ENCODE data around the gene STIM1. TPM values are rescaled to one million over a fixed set of nuclear protein-coding genes. Genes with fewer than 3 reads are reported as not detected.

The STIM1 gene
- total RNA-seq, 3 donors from 2014 or later = 56.1 to 74.8 (median 72.5) TPM

GRCh38 chr11:3956038-3956437 lies 100.6 kb downstream of the STIM1 start:
- Histone ChIP-seq H3K36me3 (ENCODE audit: low read depth) (no peaks in the 10 kb centered on the region), H3K9me3 (no peaks in the 10 kb centered on the region), H3K4me3 (no peak overlapping the region), H3K4me1 (ENCODE audit: low read depth) (peaks cover 1% of the 10 kb centered on the region)
- TF ChIP-seq, protein P1, sequence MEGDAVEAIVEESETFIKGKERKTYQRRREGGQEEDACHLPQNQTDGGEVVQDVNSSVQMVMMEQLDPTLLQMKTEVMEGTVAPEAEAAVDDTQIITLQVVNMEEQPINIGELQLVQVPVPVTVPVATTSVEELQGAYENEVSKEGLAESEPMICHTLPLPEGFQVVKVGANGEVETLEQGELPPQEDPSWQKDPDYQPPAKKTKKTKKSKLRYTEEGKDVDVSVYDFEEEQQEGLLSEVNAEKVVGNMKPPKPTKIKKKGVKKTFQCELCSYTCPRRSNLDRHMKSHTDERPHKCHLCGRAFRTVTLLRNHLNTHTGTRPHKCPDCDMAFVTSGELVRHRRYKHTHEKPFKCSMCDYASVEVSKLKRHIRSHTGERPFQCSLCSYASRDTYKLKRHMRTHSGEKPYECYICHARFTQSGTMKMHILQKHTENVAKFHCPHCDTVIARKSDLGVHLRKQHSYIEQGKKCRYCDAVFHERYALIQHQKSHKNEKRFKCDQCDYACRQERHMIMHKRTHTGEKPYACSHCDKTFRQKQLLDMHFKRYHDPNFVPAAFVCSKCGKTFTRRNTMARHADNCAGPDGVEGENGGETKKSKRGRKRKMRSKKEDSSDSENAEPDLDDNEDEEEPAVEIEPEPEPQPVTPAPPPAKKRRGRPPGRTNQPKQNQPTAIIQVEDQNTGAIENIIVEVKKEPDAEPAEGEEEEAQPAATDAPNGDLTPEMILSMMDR (IDR thresholded peaks at IDR 0.05) = no peak
- no peak for ATAC-seq
- no peak for DNase-seq
- intact Hi-C loops (cut with DNase I, micrococcal nuclease) = no loop called here

DNA sequence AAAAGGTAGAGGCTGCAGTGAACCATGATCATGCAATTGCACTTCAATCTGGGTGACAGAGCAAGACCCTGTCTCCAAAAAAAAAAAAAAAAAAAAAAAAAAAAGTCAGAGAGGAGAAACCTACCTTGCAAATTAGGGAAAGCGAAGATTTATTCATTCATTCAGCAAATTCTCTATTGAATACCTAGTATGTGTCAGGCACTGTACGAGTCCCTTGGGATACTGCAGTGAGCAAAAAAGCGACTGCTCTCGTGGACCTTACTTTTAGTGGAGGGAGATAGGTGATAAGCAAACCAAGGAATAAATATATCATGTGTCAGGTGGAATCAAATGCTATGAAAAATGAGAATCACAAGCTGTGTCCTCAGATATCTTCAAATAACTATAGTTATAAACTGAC lies 101.3 kb downstream of the STIM1 start:
- DNase-seq (no peak), ATAC-seq (no peak)
- no peaks in the 10 kb centered on the region for H3K9me3 ChIP-seq
- no peaks in the 10 kb centered on the region for H3K4me1 ChIP-seq (ENCODE audit: low read depth)
- intact Hi-C loops (cut with DNase I, micrococcal nuclease) = no loop called here
- no peak overlapping the region for H3K4me3 ChIP-seq
- no peaks in the 10 kb centered on the region for H3K36me3 ChIP-seq (ENCODE audit: low read depth)
- TF ChIP-seq, protein P1 (IDR thresholded peaks at IDR 0.05) = no peak

GRCh38 chr11:3957437-3957836 lies 102.0 kb downstream of the STIM1 start:
- TF ChIP-seq, protein P1 (IDR thresholded peaks at IDR 0.05) = no peak
- Histone ChIP-seq H3K4me1 (ENCODE audit: low read depth) (no peaks in the 10 kb centered on the region), H3K4me3 (no peak overlapping the region), H3K9me3 (no peaks in the 10 kb centered on the region), H3K36me3 (ENCODE audit: low read depth) (no peaks in the 10 kb centered on the region)
- DNase-seq (no peak), ATAC-seq (no peak)
- intact Hi-C loops (cut with DNase I, micrococcal nuclease) = no loop called here

DNA sequence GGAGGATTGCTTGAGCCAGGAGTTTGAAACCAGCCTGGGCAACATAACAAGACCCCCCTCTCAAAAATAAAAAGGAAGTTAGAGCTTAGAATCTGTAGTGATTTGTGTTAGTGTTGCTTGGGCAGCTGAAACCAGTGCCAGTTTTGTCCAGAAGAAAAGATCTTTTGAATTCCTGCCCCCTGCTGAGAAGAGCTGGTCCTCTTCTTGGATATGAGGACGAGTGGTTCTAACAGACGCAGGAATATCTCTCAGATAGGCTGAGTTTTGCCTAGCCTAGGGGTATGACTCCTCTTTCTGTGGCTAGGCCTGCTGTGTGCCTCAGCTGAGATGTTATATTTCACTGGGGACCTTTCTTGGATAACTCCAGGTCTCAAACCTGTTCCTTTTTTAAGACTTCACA lies 102.8 kb downstream of the STIM1 start:
- no peaks in the 10 kb centered on the region for H3K36me3 ChIP-seq (ENCODE audit: low read depth)
- TF ChIP-seq, protein P1 (IDR thresholded peaks at IDR 0.05) = no peak
- DNase-seq (no peak), ATAC-seq (no peak)
- no peak overlapping the region for H3K4me3 ChIP-seq
- no peaks in the 10 kb centered on the region for H3K4me1 ChIP-seq (ENCODE audit: low read depth)
- intact Hi-C loops (cut with DNase I, micrococcal nuclease) = no loop called here
- no peaks in the 10 kb centered on the region for H3K9me3 ChIP-seq

DNA sequence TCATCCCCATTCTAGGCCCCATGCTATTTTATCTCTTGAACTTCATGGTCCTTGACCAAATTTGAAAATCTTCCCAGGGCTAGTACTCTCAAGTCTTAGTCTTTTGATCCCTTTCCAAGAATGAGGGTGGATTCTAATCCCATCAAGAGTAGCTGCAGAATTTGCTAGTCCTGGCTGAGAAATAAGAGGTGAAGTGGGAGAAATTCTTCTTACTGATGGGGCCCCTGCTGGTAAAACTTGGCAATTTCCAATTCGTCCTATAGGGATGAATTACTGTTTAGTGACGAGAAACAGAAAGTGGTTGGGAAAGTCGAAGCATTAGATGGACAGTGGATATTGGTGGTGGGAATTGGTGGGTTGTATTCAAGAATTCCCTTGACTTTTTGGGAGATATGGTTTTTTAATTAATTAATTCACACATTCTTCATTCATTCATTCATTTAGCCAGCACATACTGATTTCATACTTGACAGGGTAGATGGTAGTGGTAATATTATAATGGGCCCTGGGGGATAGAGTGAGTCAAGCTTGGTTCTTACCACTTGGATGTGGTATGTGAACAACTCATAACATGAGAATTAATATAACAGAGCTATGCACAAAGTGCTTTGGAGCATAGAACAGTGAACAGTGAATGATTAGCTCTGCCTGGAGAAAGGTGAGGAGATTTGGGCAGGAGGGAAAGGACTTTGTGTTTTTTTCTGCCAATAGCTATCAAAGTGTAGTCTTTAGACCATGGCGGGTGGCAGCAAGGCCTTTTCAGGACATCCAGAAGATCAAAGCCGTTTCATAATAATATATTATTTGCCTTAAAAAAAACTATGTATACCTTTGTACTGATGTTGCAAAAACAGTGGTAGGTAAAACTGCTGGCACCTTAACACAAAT lies 103.8 kb downstream of the STIM1 start:
- TF ChIP-seq, protein P1 (IDR thresholded peaks at IDR 0.05) = no peak
- Histone ChIP-seq H3K36me3 (ENCODE audit: low read depth) (no peaks in the 10 kb centered on the region), H3K4me3 (no peak overlapping the region), H3K9me3 (no peaks in the 10 kb centered on the region), H3K4me1 (ENCODE audit: low read depth) (no peaks in the 10 kb centered on the region)
- ATAC-seq (peak; percentile 11), DNase-seq (peak in 1 of 3 donors; percentile 24)
- intact Hi-C loops (cut with DNase I, micrococcal nuclease) = no loop called here

All from mucosa of descending colon (tissue), 3 donors.